Neural progenitor cell (in vitro differentiated cells): Measurements from ENCODE around the gene SH3BP5. TPM values are rescaled to one million over a fixed set of nuclear protein-coding genes. Genes with fewer than 3 reads are reported as not detected.

Source experiments
- DNase-seq: peaks from one replicate; pipeline ENCODE4 v3.0.0-alpha.2; 2016; ENCODE audit warnings: low spot score
- H2AFZ ChIP-seq: fragments of 200-600 bp; sonication (generic); replicated peaks from 2 replicates; pipeline ENCODE4 v1.6.1; 2016; ENCODE audit warnings: antibody characterized with exemption
- H3F3A ChIP-seq: fragments of 200-600 bp; sonication (generic); 2 replicates; pipeline ENCODE4 v1.6.1; 2016; ENCODE audit warnings: antibody characterized with exemption, low read depth
- H3K27ac ChIP-seq: fragments of 200-600 bp; sonication (generic); 2 replicates; pipeline ENCODE4 v1.5.1; 2016; ENCODE audit warnings: mild to moderate bottlenecking
- H3K27me3 ChIP-seq: fragments of 200-600 bp; sonication (generic); 2 replicates; pipeline ENCODE4 v1.6.1; 2016; ENCODE audit warnings: mild to moderate bottlenecking, moderate library complexity
- H3K36me3 ChIP-seq: fragments of 200-600 bp; sonication (generic); 2 replicates; pipeline ENCODE4 v1.5.1; 2016
- H3K4me1 ChIP-seq: fragments of 200-600 bp; sonication (generic); 2 replicates; pipeline ENCODE4 v1.6.1; 2016; ENCODE audit warnings: mixed run types
- H3K4me2 ChIP-seq: fragments of 200-600 bp; sonication (generic); 2 replicates; pipeline ENCODE4 v1.6.1; 2016
- H3K4me3 ChIP-seq: fragments of 200-600 bp; sonication (generic); 2 replicates; pipeline ENCODE4 v1.5.1; 2016
- H3K79me2 ChIP-seq: fragments of 200-600 bp; sonication (generic); 2 replicates; pipeline ENCODE4 v1.6.1; 2016; ENCODE audit warnings: low read depth
- H3K9ac ChIP-seq: fragments of 200-600 bp; sonication (generic); 2 replicates; pipeline ENCODE4 v1.6.1; 2016
- H3K9me3 ChIP-seq: fragments of 200-600 bp; sonication (generic); 2 replicates; pipeline ENCODE4 v1.5.1; 2016; ENCODE audit warnings: low read depth
- H4K20me1 ChIP-seq: fragments of 200-600 bp; sonication (generic); 2 replicates; pipeline ENCODE4 v1.6.1; 2016; ENCODE audit warnings: low read depth
- H3K27ac Mint-ChIP-seq: 3 replicates; pipeline ENCODE4 v1.8.0; 2021; ENCODE audit warnings: mixed read lengths
- H3K27me3 Mint-ChIP-seq: 2 replicates; pipeline ENCODE4 v1.8.0; 2022; ENCODE audit warnings: low read depth, mild to moderate bottlenecking, inconsistent platforms, moderate library complexity, mixed read lengths; ENCODE audit not compliant: insufficient read depth
- H3K36me3 Mint-ChIP-seq: 3 replicates; pipeline ENCODE4 v1.8.0; 2021; ENCODE audit warnings: mixed read lengths
- H3K4me1 Mint-ChIP-seq: 3 replicates; pipeline ENCODE4 v1.8.0; 2021; ENCODE audit warnings: mixed read lengths
- H3K4me3 Mint-ChIP-seq: 3 replicates; pipeline ENCODE4 v1.8.0; 2021; ENCODE audit warnings: mild to moderate bottlenecking, moderate library complexity, mixed read lengths
- H3K9me3 Mint-ChIP-seq: 3 replicates; pipeline ENCODE4 v1.8.0; 2020; ENCODE audit warnings: mixed read lengths
- EZH2 ChIP-seq: fragments of 200-600 bp; sonication (generic); IDR thresholded peaks from 2 replicates; pipeline ENCODE4 v1.6.1; 2017; ENCODE audit warnings: antibody characterized with exemption, mild to moderate bottlenecking, moderate library complexity
- EZH2phosphoT487 ChIP-seq: fragments of 200-600 bp; sonication (generic); IDR thresholded peaks from 2 replicates; pipeline ENCODE4 v1.6.1; 2017; ENCODE audit warnings: antibody characterized with exemption
- total RNA-seq: library from RNA; depleted of rRNA; stranded (reverse); fragments of >200 nt; gene quantifications from 2 replicates; pipeline ENCODE4 v1.2.3, GENCODE V29; 2015; ENCODE audit warnings: low replicate concordance
- TF ChIP-seq, protein P1 (sequence below): fragments of 200-600 bp; sonication (generic); IDR thresholded peaks from 2 replicates; pipeline ENCODE4 v1.5.1; 2017; ENCODE audit warnings: antibody characterized with exemption, mild to moderate bottlenecking

The SH3BP5 gene
- total RNA-seq, 1 donor from 2014 or later, result 11.2 TPM

DNA sequence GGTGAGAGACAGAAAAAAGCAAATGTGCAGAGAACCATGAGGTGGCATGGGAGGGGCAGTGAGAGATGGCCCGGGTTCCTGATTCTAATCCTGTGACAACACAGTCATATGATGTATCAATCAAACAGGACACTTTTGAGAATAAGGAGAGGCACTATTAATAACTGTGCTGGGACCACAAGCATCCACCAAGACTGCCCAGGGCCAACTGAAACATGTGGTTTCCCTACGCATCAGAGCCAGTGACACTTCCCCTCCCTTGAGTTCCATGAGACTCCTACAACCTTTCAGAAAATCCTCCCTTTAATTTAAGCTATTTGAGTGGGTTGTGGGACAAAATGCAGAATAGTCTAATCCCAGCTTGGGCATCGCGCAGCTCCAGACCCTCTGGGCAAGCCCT lies 17.4 kb downstream of the SH3BP5 start:
- H3K4me2 ChIP-seq, result no peak overlapping the region
- no peaks in the 10 kb centered on the region for H4K20me1 ChIP-seq
- H3K79me2 ChIP-seq, result no peaks in the 10 kb centered on the region
- Mint-ChIP-seq H3K9me3 (no peaks in the 10 kb centered on the region), H3K4me1 (peaks cover 30% of the 10 kb centered on the region), H3K27ac (peak overlapping the region; percentile 63), H3K27me3 (peaks cover 2% of the 10 kb centered on the region), H3K36me3 (no peaks in the 10 kb centered on the region), H3K4me3 (no peak overlapping the region)
- H3K4me3 ChIP-seq, result no peak overlapping the region
- H3K4me1 ChIP-seq, result peaks cover 48% of the 10 kb centered on the region
- H3K9me3 ChIP-seq, result no peaks in the 10 kb centered on the region
- H2AFZ ChIP-seq, result no peak overlapping the region
- no peak for DNase-seq
- H3F3A ChIP-seq, result peaks cover 17% of the 10 kb centered on the region
- H3K36me3 ChIP-seq, result no peaks in the 10 kb centered on the region
- H3K9ac ChIP-seq, result no peak overlapping the region
- H3K27ac ChIP-seq, result no peak overlapping the region
- TF ChIP-seq EZH2 (no peak), EZH2phosphoT487 (no peak)
- TF ChIP-seq, protein P1, sequence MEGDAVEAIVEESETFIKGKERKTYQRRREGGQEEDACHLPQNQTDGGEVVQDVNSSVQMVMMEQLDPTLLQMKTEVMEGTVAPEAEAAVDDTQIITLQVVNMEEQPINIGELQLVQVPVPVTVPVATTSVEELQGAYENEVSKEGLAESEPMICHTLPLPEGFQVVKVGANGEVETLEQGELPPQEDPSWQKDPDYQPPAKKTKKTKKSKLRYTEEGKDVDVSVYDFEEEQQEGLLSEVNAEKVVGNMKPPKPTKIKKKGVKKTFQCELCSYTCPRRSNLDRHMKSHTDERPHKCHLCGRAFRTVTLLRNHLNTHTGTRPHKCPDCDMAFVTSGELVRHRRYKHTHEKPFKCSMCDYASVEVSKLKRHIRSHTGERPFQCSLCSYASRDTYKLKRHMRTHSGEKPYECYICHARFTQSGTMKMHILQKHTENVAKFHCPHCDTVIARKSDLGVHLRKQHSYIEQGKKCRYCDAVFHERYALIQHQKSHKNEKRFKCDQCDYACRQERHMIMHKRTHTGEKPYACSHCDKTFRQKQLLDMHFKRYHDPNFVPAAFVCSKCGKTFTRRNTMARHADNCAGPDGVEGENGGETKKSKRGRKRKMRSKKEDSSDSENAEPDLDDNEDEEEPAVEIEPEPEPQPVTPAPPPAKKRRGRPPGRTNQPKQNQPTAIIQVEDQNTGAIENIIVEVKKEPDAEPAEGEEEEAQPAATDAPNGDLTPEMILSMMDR, result no peak
- H3K27me3 ChIP-seq, result no peaks in the 10 kb centered on the region

DNA sequence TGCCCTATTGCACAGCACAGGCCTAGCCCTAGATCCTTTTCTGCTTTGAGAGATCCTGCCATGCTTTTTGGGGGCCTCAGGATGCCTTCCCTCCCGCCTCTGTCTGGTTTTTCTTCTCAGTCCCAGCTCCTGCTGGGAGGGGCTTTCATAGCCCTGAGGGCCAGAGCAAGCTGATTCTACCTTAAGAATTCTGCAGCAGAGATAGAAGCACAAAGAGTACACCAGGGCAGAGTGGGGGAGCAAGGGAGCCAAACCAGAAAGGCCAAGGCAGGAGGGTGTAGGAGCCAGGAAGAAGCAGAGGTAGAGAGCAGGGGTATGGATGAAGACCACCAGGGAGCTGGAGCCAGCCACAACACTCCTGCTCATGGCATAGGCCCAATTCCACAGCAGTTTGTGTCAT lies 18.1 kb downstream of the SH3BP5 start:
- Mint-ChIP-seq H3K36me3 (no peaks in the 10 kb centered on the region), H3K9me3 (no peaks in the 10 kb centered on the region), H3K27me3 (peaks cover 2% of the 10 kb centered on the region), H3K4me1 (peaks cover 31% of the 10 kb centered on the region), H3K4me3 (no peak overlapping the region), H3K27ac (peak overlapping the region; percentile 78)
- H3K27ac ChIP-seq, result peak overlapping the region; percentile 71
- H3F3A ChIP-seq, result peaks cover 21% of the 10 kb centered on the region
- H3K36me3 ChIP-seq, result no peaks in the 10 kb centered on the region
- no peak overlapping the region for H3K4me3 ChIP-seq
- H3K9me3 ChIP-seq, result no peaks in the 10 kb centered on the region
- H3K27me3 ChIP-seq, result no peaks in the 10 kb centered on the region
- no peak overlapping the region for H3K9ac ChIP-seq
- H4K20me1 ChIP-seq, result no peaks in the 10 kb centered on the region
- TF ChIP-seq EZH2, result no peak
- TF ChIP-seq, protein P1, result no peak
- no peak for TF ChIP-seq EZH2phosphoT487
- H3K79me2 ChIP-seq, result no peaks in the 10 kb centered on the region
- peak overlapping the region; percentile 37 for H3K4me2 ChIP-seq
- H3K4me1 ChIP-seq, result peaks cover 48% of the 10 kb centered on the region
- no peak overlapping the region for H2AFZ ChIP-seq
- DNase-seq, result peak; percentile 30

DNA sequence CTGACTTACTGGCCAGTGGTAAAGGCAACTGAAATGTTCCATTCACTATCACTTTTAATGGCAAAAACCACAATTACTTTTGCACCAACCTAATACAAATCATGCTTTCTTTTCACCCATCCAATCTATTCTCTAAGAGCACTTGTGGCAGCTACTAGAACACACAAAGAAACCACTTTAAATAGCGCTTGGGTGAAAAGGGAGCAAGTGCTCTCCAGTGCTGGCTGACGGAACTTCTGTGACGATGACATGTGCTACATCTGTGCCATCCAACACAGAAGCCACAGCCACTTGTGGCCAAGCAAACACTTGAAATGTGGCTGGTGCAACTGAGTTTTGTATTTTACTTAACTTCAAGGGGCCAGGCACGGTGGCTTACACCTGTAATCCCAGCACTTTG lies 18.9 kb downstream of the SH3BP5 start:
- no peak overlapping the region for H3K27ac ChIP-seq
- no peaks in the 10 kb centered on the region for H3K79me2 ChIP-seq
- Mint-ChIP-seq H3K36me3 (no peaks in the 10 kb centered on the region), H3K4me1 (peaks cover 40% of the 10 kb centered on the region), H3K9me3 (no peaks in the 10 kb centered on the region), H3K4me3 (no peak overlapping the region), H3K27ac (no peak overlapping the region), H3K27me3 (peaks cover 2% of the 10 kb centered on the region)
- TF ChIP-seq EZH2phosphoT487 (no peak), EZH2 (no peak)
- TF ChIP-seq, protein P1, result no peak
- H3K4me3 ChIP-seq, result no peak overlapping the region
- H3K4me1 ChIP-seq, result peaks cover 56% of the 10 kb centered on the region
- H3K36me3 ChIP-seq, result no peaks in the 10 kb centered on the region
- no peaks in the 10 kb centered on the region for H3K27me3 ChIP-seq
- H3K9ac ChIP-seq, result no peak overlapping the region
- no peak overlapping the region for H2AFZ ChIP-seq
- no peak for DNase-seq
- H3F3A ChIP-seq, result peaks cover 29% of the 10 kb centered on the region
- H3K9me3 ChIP-seq, result no peaks in the 10 kb centered on the region
- H3K4me2 ChIP-seq, result peak overlapping the region; percentile 37
- H4K20me1 ChIP-seq, result no peaks in the 10 kb centered on the region
